CD4-positive, alpha-beta T cell treated with Interleukin-2 at 100 ng/mL for 4 hours (primary cell): ENCODE results near the gene ESR1.

Experiments
- DNase-seq: peaks from one replicate; pipeline ENCODE4 v3.0.0-alpha.2; 2020; ENCODE audit warnings: low spot score

Gene ESR1

GRCh38 chr6:152094992-152095592 is 287.6 kb downstream of the ESR1 start:
- DNase-seq = peak; percentile 3

DNA sequence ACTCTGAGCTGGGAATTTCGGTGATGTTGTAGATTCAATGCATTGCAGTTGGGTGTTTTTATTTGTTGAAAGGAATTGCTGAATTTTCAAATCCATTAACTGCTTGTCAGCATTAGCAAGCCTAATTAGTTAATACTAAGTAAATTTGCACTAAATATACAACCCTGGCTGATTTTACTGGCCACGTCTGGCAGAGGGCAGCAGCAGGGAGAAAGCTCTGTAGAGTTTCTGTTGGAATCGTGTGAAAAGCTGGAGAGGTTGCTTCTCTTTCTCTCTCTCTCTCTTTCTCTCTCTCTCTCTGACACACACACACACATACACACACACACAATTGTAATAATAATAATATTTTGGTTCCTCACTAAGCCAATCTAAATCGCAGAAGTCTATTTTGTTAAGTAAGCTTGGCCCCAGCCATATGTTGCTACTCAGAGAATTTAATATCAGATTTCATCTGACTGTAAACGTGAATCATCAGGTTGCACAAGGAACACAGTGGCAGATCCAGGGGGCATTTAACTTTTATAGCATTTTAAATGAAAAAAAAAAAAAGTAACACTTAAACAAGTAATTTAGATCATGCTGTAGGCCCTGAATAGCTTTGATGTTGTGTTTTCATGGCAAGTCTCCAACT is 289.5 kb downstream of the ESR1 start:
- no peak for DNase-seq

GRCh38 chr6:152098683-152099082 is 291.2 kb downstream of the ESR1 start:
- no peak for DNase-seq

- no peak for DNase-seq
These were observed 292.1 kb downstream of the ESR1 start for GRCh38 chr6:152099446-152100182.

GRCh38 chr6:152100183-152100618 is 292.7 kb downstream of the ESR1 start:
- no peak for DNase-seq

DNA sequence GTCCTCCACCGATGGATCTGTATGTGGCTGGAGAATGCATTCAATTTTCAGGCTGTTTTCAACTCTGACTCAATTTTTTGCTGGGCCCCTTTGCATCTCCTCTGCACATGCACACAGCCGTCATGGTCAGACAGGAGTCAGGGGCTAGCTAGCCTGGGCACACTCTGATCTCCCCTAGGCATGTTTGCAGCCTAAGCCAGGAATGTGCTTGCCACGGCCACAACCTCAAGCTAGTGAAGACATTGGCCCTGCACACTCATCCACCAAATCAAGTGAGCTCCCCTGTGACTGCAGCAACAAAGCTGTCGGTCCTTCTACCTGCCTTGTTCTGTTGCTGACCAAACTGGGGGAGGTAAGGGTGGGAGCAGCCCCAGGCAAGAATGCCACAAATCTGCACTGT is 300.5 kb downstream of the ESR1 start:
- DNase-seq = no peak

DNA sequence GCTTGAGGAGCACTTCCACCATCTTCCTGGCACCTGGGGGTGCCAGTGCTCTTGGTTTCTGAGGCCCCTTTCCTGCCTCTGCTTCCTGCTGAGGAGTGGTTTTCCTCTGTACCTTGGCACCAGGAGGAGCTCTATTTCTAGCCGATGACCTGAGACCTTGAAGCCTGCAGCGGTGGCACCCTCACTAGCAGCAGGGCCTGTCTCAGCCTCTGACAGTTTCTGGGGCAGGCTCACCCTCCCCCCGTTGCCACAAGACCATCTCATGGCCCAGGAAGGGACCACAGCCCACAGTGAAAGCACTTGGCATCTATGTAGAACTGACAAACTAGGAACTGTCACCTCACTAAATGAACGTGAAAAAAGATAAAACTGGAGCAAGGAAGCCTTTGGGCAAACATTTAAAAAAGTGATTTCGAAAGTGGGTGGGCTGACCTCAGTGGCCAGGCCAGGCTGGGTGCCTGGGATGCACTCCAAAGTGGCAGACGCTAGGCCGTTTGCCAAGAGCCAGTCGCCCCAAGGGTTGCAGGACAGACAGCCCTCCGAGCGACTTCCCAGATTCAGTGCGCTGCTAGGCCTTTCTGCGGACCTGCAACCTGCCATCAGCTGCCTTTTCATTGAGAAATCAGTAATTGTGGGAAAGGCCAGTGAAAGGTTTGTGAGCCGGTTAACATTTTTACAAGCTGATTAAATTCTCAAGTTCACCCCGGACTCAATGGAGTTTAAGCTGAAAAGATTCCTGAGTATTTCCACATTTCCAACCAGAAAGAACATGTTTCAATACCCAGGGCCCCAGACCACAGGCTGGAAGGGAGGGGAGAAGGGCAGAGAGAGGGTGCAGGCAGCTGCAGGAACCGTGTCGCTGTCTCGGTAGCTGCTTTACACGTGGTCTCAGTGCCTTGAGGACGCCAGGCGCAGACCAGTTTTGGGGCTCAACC is 303.7 kb downstream of the ESR1 start:
- no peak for DNase-seq

GRCh38 chr6:152112491-152113261 is 305.2 kb downstream of the ESR1 start:
- DNase-seq = no peak

- no peak for DNase-seq
These were observed 310.0 kb downstream of the ESR1 start for GRCh38 chr6:152117156-152118133.

DNA sequence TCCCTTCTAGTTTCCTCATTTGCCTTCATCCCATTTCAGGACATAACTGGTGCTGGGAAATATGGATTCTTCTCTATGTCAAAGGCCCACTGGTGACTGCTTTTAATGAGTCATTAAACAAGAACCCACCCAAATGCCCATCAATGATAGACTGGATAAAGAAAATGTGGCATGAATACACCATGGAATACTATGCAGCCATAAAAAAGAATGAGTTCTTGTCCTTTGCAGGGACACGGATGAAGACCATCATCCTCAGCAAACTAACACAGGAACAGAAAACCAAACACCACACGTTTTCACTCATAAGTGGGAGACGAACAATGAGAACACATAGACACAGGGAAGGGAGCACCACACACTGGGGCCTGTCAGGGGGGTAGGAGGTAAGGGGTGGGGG is 310.7 kb downstream of the ESR1 start:
- DNase-seq = no peak

GRCh38 chr6:152118678-152119077 is 311.2 kb downstream of the ESR1 start:
- no peak for DNase-seq

- no peak for DNase-seq
These were observed 312.3 kb downstream of the ESR1 start for GRCh38 chr6:152119831-152120230.

GRCh38 chr6:152121910-152122309 is 314.4 kb downstream of the ESR1 start:
- no peak for DNase-seq

DNA sequence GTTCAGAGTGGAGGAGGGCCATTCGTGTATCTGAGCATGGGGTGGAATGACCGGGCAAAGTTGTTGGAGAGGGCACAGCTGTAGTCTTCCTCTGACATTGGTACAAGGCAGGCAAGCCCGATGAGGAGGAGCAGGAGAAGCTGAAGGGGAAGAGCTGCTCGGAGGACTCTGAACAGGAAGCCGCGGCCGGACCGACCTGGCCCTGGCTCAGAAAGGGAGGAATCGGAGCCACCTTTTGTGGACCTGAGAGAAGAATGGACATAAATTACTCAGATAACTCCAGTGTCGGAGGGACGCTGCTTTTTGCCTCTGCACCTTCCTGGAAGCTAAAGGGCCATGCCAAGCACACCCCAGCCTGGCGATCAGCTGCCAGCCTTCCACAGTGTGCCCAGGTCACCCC is 315.0 kb downstream of the ESR1 start:
- DNase-seq = no peak

- DNase-seq = no peak
These were observed 315.6 kb downstream of the ESR1 start for GRCh38 chr6:152123076-152123475.

DNA sequence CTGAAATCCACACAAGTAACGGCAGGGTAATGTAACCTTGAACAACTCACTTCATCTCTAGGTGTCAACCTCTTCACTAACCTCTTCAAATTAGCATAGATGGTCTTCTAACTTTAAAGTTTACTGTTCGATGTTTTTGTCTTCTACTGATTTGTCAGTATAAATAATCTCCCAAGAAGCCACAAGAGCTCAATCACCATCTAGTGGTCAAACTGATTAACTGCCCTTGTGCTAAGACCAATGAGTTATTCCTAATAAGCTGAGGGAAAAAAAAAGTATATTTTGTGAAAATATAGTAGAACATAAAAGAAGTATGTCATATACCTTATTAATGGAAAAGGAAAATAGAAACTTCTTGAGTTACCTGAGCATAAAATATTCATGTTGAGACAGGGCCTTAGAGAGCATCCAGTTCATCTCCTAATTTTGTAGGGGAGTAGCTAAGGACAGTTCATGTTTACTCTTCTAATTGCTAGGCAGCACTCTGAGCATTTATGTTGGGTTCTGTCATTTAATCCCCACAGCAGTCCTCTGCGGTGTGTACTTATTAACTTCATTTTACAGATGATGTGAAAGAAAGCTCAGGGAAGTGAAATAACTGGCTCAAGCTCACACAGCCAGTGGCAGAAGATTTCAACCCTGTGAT is 317.1 kb downstream of the ESR1 start:
- DNase-seq = peak; percentile 37

DNA sequence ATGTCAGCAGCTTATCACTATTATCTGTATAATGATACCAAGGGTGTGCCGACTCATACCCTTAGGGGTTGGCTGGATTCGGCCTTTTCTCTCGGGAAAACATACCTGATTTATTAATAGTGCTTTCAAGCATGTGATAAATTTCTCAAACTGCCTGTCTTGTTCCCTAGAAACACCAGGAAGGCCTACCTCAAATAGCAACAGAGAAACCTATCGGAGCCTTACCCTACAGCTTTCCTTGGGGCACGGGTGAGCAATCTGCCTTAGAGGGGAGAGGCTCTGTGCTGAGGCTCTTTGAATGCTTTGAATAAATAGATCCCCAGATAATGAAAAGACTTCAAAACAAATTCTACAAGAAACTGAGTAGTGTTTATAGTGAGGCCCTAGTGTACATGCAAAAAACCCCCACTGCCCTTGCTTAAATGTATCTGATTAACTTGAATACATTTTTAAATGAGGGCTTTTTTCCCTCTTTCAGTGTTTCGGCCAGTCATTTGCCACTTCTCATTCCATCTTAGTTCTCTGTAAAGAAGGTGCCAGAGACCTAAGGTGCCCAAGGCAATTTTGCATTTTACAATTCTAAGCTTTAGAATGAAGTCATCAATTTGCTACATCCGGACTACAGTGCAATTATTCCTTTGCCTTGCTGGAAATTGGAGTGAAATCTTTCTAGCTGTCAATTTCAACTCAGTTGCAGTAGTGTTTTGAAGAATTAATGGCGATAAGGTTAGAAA is 320.1 kb downstream of the ESR1 start:
- no peak for DNase-seq

- DNase-seq = no peak
These were observed 322.2 kb downstream of the ESR1 start for GRCh38 chr6:152129691-152130151.

GRCh38 chr6:152130441-152130840 is 323.0 kb downstream of the ESR1 start:
- DNase-seq = no peak
